Hematopoietic multipotent progenitor cell treated with erythropoietin and hydrocortisone succinate and interleukin-3 and kit ligand, for 15 days (in vitro differentiated cells): ENCODE data around the gene HHIPL1.
"Not testable (repeated sequence)": the region's sequence is repeated elsewhere in the genome, so short reads cannot be mapped to it uniquely, and the experiment has no call there.

Experiments used
- DNase-seq: peaks from one replicate; pipeline ENCODE4 v3.0.0-alpha.2; 2015; ENCODE audit warnings: low spot score

The HHIPL1 gene

GRCh38 chr14:99635116-99635515 is 9.8 kb upstream of the HHIPL1 start:
- no peak for DNase-seq

- no peak for DNase-seq
Observed at GRCh38 chr14:99636487-99636886, 8.4 kb upstream of the HHIPL1 start.

DNA sequence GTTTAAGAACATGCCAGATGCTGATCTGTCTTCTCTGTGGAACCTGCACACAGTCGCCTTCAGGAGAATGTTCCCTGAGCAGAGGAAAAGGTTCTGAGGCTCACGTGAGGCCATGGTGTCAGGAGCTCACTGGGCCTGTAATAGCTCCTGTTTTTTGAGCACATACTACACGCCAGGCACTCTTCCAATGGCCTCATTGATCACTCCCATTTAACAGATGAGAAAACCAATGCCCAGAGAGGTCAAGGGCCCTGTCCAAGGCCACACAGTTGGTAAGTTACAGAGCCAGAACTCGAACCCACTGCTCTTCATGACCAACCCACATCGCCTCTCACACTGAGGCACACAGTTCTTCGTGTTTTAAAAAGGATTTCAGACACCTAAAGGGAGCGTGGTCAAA is 7.3 kb upstream of the HHIPL1 start:
- no peak for DNase-seq

DNA sequence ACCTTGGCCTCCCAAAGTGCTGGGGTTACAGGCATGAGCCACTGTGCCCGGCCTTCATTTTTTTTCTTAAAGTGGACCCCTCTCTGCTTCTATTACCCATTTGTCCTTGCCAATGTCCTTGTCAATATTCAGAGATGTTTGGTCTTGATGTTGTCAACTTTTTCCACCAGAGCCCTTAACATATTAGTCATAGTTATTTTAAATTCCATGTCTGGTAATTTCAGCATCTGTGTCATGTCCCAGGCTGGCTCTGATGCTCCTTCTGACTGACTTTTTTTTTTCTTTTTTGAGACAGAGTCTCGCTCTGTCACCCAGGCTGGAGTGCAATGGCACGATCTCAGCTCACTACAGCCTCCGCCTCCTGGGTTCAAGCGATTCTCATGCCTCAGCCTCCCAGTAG is 2.2 kb upstream of the HHIPL1 start:
- DNase-seq, result not testable (repeated sequence)

GRCh38 chr14:99643343-99643742 is 1.6 kb upstream of the HHIPL1 start:
- no peak for DNase-seq

DNA sequence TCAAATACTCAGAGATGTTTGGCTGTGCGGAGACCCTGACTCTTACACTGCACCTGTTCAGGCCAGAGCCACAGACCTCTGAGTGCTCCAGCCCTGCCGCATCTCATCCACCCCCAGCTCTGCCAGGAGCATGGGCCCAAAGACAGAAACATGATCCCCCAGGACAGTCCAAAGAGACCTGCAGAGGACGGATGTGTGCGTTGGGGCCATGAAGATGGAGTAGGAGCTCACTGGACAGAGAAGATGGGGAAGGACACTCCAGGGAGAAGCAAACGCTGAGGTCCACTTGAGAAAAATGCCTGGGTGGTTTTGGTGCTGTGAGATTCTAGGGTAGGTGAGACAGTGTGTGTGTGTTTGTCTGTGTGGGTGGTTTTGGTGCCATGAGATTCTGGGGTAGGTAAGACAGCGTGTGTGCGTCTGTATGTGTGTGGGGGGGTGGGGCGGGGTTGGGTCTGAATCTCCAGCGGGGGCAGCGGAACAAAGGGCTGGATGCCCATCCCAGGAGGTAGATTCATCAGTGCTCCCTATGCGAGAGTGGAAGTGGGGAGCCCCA is 818 bp upstream of the HHIPL1 start:
- no peak for DNase-seq

- DNase-seq, result no peak
Observed at GRCh38 chr14:99645545-99646505, 896 bp downstream of the HHIPL1 start.

- no peak for DNase-seq
Observed at GRCh38 chr14:99647411-99647810, 2.5 kb downstream of the HHIPL1 start.

DNA sequence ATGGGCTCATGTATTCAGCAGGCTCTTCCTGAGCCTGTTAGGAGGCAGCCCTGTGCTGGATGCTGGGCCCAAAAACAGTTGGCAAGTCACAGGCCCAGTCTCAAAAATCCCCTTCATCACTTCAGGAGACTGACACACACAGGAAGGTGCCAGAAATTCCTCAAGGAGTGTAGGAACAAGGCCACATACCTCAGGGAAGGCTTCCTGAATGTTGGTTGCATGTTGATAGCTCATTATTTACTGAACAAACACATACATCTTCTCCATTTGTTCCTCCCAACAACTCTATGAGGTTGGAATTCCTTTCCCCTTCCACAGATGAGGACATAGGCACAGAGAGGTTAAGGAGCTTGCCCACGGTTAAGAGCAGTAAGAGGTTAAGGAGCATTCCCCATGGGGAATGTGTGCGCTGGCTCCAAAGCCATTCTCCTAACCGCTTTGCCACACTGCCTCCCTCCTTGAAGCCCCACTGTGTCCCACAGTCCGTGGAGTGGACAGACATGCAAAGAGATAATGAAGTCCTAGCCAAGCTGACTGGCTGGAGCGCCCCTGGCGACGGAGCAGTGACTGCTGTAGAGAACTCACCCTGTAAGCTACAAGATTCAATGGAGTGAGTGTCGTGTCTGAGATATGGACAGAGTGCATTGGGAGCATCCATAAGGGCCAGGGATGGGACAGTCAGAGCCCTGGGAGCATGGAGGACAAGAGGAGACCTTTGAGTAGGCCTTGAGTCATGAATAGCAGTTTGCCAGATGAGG is 3.3 kb downstream of the HHIPL1 start:
- no peak for DNase-seq

DNA sequence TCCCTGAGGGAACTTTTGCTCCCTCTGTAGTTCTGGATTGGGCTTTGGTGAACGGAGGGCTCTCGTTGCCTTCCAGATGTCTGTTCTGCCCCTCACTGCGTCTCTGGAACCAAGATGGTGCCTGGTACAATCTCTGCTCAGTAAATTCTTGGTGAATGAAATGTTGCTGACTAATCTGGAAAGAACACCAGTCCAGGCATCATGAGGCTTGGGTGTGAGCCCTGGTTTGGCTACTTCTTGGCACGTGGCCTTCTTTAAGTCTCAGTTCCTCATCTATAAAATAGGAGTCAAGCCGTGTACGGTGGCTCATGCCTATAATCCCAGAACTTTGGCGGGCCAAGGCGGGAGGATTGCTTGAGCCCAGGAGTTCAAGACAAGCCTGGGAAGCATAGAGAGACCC is 4.3 kb downstream of the HHIPL1 start:
- DNase-seq, result no peak

DNA sequence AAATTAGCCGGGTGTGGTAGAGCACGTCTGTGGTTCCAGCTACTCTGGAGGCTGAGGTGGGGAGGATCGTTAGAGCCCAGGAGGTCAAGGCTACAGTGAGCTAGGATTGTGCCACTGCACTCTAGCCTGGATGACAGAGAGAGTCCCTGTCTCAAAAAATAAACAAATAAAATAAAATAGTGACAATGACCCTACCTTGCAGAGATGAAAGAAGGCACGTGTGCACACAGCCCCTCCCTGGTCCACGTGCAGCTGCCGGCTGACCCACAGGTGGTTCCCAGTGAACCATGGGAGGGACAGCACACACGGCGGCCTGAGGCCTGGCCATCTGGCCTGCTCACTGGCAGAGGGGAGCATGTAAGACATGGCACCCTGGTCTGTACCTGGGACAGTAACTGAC is 4.7 kb downstream of the HHIPL1 start:
- DNase-seq, result no peak

GRCh38 chr14:99650189-99650588 is 5.3 kb downstream of the HHIPL1 start:
- no peak for DNase-seq

DNA sequence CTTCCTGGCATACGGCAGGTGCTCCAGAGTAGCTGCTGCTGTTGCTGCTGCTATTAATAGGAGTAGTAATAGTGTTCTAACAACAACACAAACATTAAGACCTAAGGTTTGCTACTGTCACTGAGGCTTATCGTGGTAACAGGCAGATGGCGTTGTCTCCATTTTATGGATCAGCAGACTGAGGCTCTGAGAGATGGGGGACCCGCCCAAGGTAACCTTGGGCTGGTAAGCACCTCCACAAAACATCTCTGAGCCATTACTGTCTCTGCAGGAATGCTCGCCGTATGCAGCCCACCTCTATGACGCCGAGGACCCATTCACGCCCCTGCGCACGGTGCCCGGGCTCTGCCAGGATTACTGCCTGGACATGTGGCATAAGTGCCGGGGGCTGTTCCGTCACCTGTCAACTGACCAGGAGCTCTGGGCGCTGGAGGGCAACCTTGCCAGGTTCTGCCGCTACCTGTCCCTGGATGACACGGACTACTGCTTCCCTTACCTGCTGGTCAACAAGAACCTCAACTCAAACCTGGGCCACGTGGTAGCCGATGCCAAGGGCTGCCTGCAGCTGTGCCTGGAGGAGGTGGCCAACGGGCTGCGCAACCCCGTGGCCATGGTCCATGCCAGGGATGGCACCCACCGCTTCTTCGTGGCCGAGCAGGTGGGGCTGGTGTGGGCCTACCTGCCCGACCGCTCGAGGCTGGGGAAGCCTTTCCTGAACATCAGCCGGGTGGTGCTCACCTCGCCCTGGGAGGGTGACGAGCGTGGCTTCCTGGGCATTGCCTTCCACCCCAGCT is 7.2 kb downstream of the HHIPL1 start:
- DNase-seq, result no peak

GRCh38 chr14:99654235-99654985 is 9.5 kb downstream of the HHIPL1 start:
- no peak for DNase-seq

DNA sequence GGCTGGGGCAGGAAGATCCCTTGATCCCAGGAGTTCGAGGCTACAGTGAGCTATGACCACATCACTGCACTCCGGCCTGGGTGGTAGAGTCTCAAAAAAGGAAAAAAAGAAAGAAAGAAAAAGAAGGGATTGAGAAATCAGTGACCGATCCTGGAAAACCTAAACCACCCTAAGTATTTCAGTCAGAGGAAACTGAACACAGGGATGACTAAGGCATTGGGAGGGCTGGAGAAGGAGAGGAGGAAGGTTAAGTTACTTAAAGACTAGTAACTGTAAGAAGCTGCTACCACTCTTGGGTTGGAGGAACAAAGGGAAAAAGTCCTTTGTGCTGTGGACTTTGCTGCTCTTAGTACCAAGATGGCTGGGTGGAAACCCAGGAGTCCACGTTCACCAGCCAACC is 10.6 kb downstream of the HHIPL1 start:
- DNase-seq, result no peak

DNA sequence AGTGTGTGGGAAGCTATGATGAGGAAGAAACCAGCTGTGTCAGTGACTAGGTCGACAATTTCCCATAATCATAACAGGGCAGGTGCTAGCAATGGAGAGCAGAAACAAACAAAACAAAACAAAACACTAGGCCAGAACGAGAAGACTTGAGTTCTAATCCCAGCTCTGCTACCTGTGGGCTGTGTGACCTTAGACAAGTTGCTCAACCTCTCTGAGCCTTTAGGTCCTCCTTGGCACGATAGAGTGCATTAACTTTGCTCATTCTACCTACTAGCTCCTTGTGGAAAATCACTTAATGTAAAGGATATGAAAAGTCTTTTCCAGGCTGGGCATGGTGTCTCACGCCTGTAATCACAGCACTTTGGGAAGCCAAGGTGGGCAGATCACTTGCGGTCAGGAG is 11.2 kb downstream of the HHIPL1 start:
- DNase-seq, result no peak

DNA sequence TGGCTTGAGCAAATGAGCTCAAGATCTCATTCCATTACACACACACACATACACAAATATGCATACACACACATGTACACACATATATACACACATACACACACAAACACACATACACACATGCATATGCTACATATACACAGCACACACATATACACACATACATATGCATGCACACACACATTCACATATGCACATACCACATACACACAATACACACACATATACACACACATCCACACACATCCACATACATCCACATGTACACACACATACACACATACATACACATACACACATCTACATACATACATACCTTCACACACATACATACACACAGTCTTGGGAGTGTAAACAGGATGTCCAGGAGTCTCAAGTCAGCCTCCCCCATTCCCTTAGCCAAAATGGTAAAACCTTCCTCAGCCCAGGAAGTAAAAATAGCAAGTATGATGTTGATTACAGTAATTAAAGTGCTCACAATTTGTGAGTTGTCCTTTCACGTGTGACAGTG is 12.8 kb downstream of the HHIPL1 start:
- DNase-seq, result no peak

- no peak for DNase-seq
Observed at GRCh38 chr14:99658218-99658845, 13.4 kb downstream of the HHIPL1 start.

DNA sequence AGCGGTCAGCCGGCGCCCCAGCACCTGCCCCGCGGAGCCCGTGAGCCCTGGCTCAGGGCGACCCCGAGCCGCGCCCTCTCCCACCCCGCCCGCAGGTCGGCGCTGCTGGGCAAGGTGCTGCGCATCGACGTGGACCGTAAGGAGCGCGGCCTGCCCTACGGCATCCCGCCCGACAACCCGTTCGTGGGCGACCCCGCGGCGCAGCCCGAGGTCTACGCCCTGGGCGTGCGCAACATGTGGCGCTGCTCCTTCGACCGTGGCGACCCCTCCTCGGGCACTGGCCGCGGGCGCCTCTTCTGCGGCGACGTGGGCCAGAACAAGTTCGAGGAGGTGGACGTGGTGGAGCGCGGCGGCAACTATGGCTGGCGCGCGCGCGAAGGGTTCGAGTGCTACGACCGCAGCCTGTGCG is 14.4 kb downstream of the HHIPL1 start:
- DNase-seq, result no peak

GRCh38 chr14:99660006-99660566 is 15.2 kb downstream of the HHIPL1 start:
- no peak for DNase-seq
